NK-92 treated with Interleukin-12 subunit alpha and Interleukin-12 subunit beta, amount 100 ng/mL, for 24 hours (cell line): ENCODE results near the gene COL11A2.

ENCODE experiments used
- DNase-seq: peaks from one replicate; lab custom pipeline; 2025; lab: John Stamatoyannopoulos, UW

Gene COL11A2

DNA sequence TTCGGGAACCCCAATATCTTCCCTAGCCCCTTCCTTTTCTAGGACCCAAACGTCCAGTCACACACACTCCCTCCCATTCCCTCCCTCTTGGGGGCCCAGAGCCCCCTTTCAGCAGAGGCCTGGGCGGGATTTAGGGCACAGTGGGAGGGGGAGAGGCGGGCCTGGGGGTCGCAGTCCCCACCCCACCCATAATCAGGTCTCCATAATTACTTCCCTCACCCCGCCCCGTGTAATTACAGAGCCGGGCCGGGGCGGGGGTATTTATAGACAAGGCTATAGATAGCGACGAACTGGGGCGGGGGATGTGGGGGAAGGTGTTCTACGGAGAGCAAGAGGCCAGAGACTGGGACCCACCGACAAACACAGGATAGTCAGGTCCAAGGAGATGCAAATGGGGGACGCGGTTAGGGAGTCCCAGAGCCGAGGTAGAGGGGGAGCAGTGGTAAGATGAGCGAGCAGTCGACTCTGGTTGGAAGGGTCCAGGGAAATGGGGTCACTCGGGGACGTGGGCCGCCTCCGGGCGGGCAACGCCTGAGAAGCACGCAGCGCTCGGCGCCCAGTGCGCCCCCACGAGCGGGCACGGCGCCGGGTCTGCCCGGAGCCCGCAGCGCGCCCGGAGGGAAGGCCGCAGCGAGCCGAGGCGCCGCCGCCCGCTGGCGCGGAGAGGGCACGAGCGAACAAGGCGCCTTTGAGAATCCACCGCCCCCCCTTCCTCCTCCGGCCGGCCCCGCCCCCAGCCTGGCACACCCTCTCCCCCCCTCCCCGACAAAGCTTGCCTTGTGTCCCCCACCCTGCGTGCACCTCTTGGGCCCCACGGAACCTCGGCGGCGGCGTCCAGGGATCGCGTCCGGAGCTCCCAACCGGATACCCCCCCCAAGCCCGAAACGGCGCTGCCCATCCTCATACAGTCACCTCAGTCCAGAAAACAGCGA is 670 bp upstream of the COL11A2 start:
- no peak for DNase-seq

GRCh38 chr6:33191383-33192104 is 723 bp downstream of the COL11A2 start:
- no peak for DNase-seq

GRCh38 chr6:33190504-33191107 is 1.7 kb downstream of the COL11A2 start:
- DNase-seq: no peak

GRCh38 chr6:33189625-33190448 is 2.4 kb downstream of the COL11A2 start:
- DNase-seq: no peak

DNA sequence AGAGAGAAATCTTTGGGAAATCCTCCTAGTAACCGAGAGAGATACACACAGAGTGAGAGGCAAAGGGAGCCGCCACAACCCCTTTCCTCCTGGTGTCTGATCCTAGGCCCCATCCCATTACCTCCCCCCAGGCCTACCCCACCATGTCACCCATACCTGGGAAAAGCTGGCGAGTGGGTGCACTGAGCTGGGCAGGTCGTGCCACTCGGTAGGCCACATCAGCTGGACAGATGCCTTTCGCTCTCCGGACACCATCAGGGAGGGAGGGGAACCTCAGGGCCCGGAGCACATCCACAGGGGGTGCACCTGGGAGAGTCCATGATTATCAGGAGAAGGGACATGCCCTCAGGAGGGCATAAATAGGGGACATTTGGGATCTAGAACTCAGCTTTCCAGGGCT is 3.1 kb downstream of the COL11A2 start:
- DNase-seq: no peak

DNA sequence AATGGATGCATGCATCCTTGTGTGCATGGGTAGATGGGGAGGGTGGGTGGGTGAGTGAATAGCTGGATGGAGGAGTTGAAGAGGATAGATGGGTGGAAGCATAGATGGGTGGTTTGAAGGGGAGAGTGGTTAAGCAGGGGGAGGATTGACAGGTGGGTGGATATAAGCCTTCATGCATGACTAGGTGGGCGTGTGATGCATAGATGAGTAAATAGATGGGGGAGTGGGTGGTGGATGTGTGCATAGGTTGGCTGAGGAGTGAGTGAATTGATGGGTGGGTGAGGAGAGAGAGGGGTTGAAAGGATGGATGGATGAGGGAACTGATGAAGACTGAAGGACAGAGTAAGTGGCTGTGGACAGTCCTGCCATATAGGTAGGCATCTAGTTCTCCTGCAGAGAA is 4.5 kb downstream of the COL11A2 start:
- DNase-seq: no peak

GRCh38 chr6:33185654-33186187 is 6.5 kb downstream of the COL11A2 start:
- no peak for DNase-seq

GRCh38 chr6:33185190-33185589 is 7.1 kb downstream of the COL11A2 start:
- DNase-seq: no peak

DNA sequence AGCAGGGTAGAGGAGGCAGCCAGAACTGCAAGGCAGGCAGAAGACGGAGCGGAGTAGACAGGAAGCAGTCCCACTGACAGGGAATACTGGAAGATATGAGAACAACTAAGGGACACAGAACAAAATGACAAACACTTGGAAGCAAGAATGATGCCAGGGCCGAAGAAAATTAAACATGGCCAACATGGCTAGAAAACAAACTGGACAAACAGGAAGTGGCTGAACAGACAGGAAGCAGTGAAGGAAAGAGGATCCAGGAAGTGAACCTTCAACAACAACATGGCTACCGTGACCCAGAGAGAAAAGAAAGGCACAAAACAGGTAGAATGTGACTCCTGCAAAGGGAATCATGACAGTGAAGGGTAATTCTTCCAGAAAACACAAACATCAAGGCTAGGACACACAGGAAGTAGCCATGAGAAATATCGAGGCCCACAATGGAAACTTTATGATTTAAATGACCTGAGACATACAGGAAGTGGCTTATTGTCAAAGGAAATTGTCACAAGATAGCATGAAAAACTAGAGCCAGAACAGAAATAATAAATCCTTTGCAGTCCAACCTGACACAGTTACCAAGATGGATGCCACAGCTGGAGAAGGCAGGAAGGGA is 9.1 kb downstream of the COL11A2 start:
- DNase-seq: no peak

GRCh38 chr6:33181141-33181540 is 11.1 kb downstream of the COL11A2 start:
- DNase-seq: no peak

DNA sequence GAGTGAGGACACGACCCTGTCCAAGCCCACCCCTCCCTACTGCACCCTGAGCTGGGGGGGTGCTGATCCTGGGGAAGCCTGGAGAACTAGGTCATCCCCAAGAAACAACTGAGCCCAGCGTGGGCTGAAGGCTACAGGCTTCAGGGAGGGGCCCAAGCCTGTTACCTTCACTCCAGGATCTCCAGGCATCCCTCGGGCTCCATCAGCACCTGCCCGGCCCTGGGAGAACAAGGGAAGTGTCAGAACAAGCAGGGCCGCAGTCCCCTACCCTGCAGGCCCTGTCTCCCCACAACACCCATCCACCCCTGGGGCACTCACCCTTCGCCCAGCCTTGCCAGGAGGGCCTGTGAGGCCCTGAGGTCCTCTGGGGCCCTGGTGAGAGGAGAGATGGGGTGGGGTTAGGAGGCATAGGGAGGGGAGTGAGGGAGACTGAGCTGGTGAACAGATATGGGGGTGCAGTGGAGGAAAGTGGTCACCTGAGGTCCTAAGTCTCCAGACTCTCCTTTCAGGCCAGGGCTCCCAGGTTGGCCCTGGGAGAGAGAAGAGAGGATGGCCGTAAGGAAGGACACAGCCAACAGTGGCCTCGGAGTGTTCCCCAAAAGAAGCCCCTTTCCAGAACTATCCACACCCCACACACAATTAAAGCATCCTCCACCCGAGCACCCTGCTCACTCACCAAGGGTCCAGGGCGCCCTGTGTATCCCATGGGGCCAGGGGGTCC is 13.4 kb downstream of the COL11A2 start:
- no peak for DNase-seq

GRCh38 chr6:33177552-33178446 is 14.5 kb downstream of the COL11A2 start:
- no peak for DNase-seq

- no peak for DNase-seq
These were observed 15.4 kb downstream of the COL11A2 start for GRCh38 chr6:33176906-33177305.

- DNase-seq: no peak
These were observed 16.7 kb downstream of the COL11A2 start for GRCh38 chr6:33175436-33176069.

- no peak for DNase-seq
These were observed 17.5 kb downstream of the COL11A2 start for GRCh38 chr6:33174784-33175183.

DNA sequence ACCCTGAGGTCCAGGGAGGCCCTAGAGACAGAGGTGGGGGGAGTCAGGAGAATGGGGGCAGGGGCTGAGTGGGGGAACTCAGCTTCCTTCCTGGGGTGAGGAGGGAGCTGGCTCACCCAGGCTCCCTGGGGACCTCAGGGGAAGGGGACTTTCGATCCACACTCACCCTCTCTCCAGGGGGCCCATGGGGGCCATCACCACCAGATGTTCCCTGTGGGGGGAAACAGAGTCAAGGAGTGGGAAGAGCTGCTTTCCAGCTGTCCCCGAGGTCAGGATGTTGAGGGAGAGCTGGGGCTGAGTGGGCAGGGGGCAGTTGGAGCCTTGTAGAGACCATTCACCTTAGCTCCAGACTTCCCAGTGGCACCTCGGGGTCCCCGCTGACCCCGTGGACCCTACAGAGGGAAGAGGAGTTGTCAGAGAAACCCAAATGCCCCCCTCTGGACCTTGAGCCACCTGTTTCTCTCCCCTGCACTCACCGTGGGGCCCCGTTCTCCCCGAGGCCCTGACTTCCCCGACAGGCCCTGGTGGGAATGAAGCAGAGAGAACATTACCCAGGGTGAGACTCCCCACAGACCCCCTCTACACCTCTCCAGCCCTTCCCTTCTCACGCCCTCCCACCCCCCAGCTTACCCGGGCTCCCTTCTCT is 18.6 kb downstream of the COL11A2 start:
- no peak for DNase-seq

DNA sequence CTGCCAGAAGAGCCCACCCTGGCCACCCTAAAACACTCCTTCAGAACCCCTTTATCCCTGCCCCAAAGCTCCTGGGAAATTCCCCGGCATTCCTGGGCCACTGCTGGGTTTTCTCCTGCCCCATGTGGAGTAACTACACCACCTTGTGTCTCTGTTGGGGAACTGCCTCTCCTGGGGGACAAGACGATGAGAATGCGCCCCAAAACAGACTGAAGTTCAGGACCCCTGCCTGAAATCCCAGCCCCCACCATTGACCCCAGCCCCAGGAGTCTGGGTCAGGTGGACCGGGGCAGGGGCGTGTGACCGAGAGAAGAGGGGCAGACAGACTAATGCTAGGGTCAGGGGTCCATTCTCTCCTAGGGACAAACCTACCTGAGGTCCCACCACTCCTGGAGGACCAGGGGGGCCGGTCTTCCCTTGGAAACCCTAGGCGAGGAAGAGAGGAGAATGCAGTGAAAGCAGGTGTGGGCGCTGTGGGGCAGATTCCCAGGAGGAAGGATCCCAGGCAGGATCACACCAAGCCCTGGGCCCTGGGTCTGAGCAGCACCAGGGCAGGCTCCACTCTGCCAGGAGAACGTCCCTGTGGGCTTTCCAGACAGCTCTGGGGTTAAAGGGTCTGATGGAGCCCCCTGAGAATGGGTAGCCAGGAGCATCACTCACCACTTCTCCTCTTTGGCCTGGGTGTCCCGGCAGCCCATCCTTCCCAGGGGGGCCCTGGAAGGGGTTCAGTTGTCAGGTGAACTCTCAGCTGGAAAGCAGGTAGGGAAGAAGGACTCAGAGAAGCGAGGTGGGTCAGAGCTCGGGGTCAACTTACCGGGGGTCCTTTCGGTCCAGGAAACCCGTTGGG is 19.4 kb downstream of the COL11A2 start:
- DNase-seq: no peak
